GM23338 (cell line): ENCODE results near the gene MDM2. TPM values are rescaled to one million over a fixed set of nuclear protein-coding genes. Genes with fewer than 3 reads are reported as not detected.

ENCODE experiments used
- ATAC-seq: fragments of 200-7000 bp; cut with Tn5 transposase; 3 replicates; pipeline ENCODE4 v1.9.1; 2020
- DNase-seq: peaks from one replicate; pipeline ENCODE4 v3.0.0-alpha.2; 2015; ENCODE audit warnings: low spot score
- H2AFZ ChIP-seq: fragments of 200-600 bp; sonication (generic); 2 replicates; pipeline ENCODE4 v1.8.0; 2016; ENCODE audit warnings: antibody characterized with exemption, mild to moderate bottlenecking, moderate library complexity
- H3F3A ChIP-seq: fragments of 200-600 bp; sonication (generic); replicated peaks from 2 replicates; pipeline ENCODE4 v1.8.0; 2017; ENCODE audit warnings: antibody characterized with exemption, mixed run types, low read depth
- H3K27ac ChIP-seq: fragments of 200-600 bp; sonication (generic); 2 replicates; pipeline ENCODE4 v1.6.1; 2016; ENCODE audit warnings: low read depth
- H3K27me3 ChIP-seq: fragments of 200-600 bp; sonication (generic); 2 replicates; pipeline ENCODE4 v1.8.0; 2016; ENCODE audit warnings: mild to moderate bottlenecking, mixed run types, moderate library complexity; ENCODE audit not compliant: insufficient read depth
- H3K36me3 ChIP-seq: fragments of 200-600 bp; sonication (generic); 2 replicates; pipeline ENCODE4 v1.8.0; 2016; ENCODE audit warnings: mild to moderate bottlenecking; ENCODE audit not compliant: insufficient read depth
- H3K4me1 ChIP-seq: fragments of 200-600 bp; sonication (generic); 2 replicates; pipeline ENCODE4 v1.8.0; 2016; ENCODE audit warnings: mild to moderate bottlenecking, moderate library complexity; ENCODE audit not compliant: insufficient read depth
- H3K4me2 ChIP-seq: fragments of 200-600 bp; sonication (generic); 2 replicates; pipeline ENCODE4 v1.7.1; 2017; ENCODE audit warnings: mixed run types
- H3K4me3 ChIP-seq: fragments of 200-600 bp; sonication (generic); 2 replicates; pipeline ENCODE4 v1.6.1; 2016; ENCODE audit warnings: mixed run types
- H3K79me2 ChIP-seq: fragments of 200-600 bp; sonication (generic); replicated peaks from 2 replicates; pipeline ENCODE4 v1.8.0; 2017; ENCODE audit warnings: mild to moderate bottlenecking; ENCODE audit not compliant: insufficient read depth
- H3K9me2 ChIP-seq: fragments of 200-600 bp; sonication (generic); 2 replicates; pipeline ENCODE4 v1.8.0; 2017; ENCODE audit not compliant: insufficient read depth
- H4K20me1 ChIP-seq: fragments of 200-600 bp; sonication (generic); replicated peaks from 2 replicates; pipeline ENCODE4 v1.8.0; 2017; ENCODE audit warnings: mild to moderate bottlenecking; ENCODE audit not compliant: insufficient read depth
- H3K27ac Mint-ChIP-seq: 2 replicates; pipeline ENCODE4 v1.8.0; 2020; ENCODE audit warnings: inconsistent platforms, mild to moderate bottlenecking, moderate library complexity, mixed read lengths
- H3K27me3 Mint-ChIP-seq: 3 replicates; pipeline ENCODE4 v1.8.0; 2022; ENCODE audit warnings: low read depth, mild to moderate bottlenecking, moderate library complexity, mixed read lengths, inconsistent platforms; ENCODE audit not compliant: insufficient read depth, poor library complexity
- H3K36me3 Mint-ChIP-seq: 3 replicates; pipeline ENCODE4 v1.8.0; 2021; ENCODE audit warnings: low read depth, mild to moderate bottlenecking, inconsistent platforms, moderate library complexity, mixed read lengths
- H3K4me1 Mint-ChIP-seq: 3 replicates; pipeline ENCODE4 v1.8.0; 2020; ENCODE audit warnings: mild to moderate bottlenecking, inconsistent platforms, mixed read lengths
- H3K4me3 Mint-ChIP-seq: 3 replicates; pipeline ENCODE4 v1.8.0; 2021; ENCODE audit warnings: moderate library complexity, mild to moderate bottlenecking, inconsistent platforms, mixed read lengths
- H3K9me3 Mint-ChIP-seq: 3 replicates; pipeline ENCODE4 v1.8.0; 2020; ENCODE audit warnings: moderate library complexity, mild to moderate bottlenecking, inconsistent platforms, mixed read lengths
- CTCF ChIP-seq, 2 experiments: fragments of 200-600 bp in 1 of 2; sonication (generic) in 1 of 2; conservative IDR thresholded peaks; 2 replicates each; pipeline versions ENCODE4 v1.5.1 to v1.6.1; 2016 to 2017; ENCODE audit warnings: antibody characterized with exemption in 2 of 2, low read depth in 2 of 2, mild to moderate bottlenecking in 2 of 2, moderate library complexity in 1 of 2
- EZH2 ChIP-seq: fragments of 200-600 bp; sonication (generic); IDR thresholded peaks from one replicate; pipeline ENCODE4 v1.8.0; 2017; ENCODE audit warnings: antibody characterized with exemption, mild to moderate bottlenecking, low read depth; ENCODE audit not compliant: unreplicated experiment
- EZH2phosphoT487 ChIP-seq: fragments of 200-600 bp; sonication (generic); IDR thresholded peaks from one replicate; pipeline ENCODE4 v1.8.1; 2018; ENCODE audit warnings: antibody characterized with exemption; ENCODE audit not compliant: unreplicated experiment
- JUNB ChIP-seq: IDR thresholded peaks from one replicate; pipeline ENCODE4 v1.6.1; 2016; ENCODE audit warnings: antibody characterized with exemption; ENCODE audit not compliant: unreplicated experiment
- NANOG ChIP-seq: IDR thresholded peaks from 2 replicates; pipeline ENCODE4 v1.6.1; 2016; ENCODE audit warnings: antibody characterized with exemption, borderline replicate concordance
- POLR2AphosphoS5 ChIP-seq: IDR thresholded peaks from 2 replicates; pipeline ENCODE4 v1.6.1; 2016; ENCODE audit warnings: antibody characterized with exemption, low read depth
- STAT1 ChIP-seq: IDR thresholded peaks from one replicate; pipeline ENCODE4 v1.6.1; 2016; ENCODE audit warnings: antibody characterized with exemption; ENCODE audit not compliant: unreplicated experiment
- ZNF331 ChIP-seq: fragments of 250-450 bp; sonication (Bioruptor Pico); IDR thresholded peaks from 2 replicates; pipeline ENCODE4 v1.5.0; 2020; ENCODE audit warnings: low read depth, mild to moderate bottlenecking, moderate library complexity
- ZNF462 ChIP-seq: fragments of 250-450 bp; sonication (Bioruptor Pico); IDR thresholded peaks from 2 replicates; pipeline ENCODE4 v1.5.0; 2020; ENCODE audit warnings: mild to moderate bottlenecking, moderate library complexity
- polyA plus RNA-seq: library from polyadenylated mRNA; unstranded; fragments of >200 nt; fragmentation: Nextera tagmentation; extraction: Ambion mirVana; gene quantifications from 2 replicates; pipeline ENCODE4 v1.2.1, GENCODE V29; 2016
- total RNA-seq: library from RNA; depleted of rRNA; stranded (reverse); fragments of >200 nt; shearing (Covaris generic); gene quantifications from 2 replicates; pipeline ENCODE4 v1.2.3, GENCODE V29; 2014
- TF ChIP-seq, protein P1 (sequence below): IDR thresholded peaks from one replicate; pipeline ENCODE4 v1.6.1; 2018; ENCODE audit warnings: antibody characterized with exemption; ENCODE audit not compliant: unreplicated experiment

MDM2 gene
- total and polyA plus RNA-seq, 2 experiments from 2014 or later, result 105 to 136 TPM

DNA sequence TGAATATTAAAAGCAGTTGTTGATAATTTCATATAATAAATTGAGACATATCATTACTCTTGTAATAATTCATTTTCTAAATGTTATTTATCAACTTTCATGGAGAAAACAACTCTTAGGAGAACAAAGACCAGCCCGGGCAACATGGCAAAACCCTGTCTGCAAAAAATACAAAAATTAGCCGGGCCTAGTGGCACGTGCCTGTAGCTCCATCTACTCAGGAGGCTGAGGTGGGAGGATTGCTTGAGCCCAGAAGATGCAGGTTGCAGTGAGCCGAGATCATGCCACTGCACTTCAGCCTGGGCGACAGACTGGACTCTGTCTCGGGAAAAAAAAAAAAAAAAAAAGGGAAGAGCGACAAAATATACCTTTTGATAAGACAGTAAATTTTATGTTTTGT, 40.8 kb upstream of the MDM2 start:
- peaks cover 3% of the 10 kb centered on the region for H3K27me3 Mint-ChIP-seq
- Histone ChIP-seq H3K27me3 (no peaks in the 10 kb centered on the region), H3K27ac (no peak overlapping the region), H2AFZ (no peak overlapping the region), H3K4me3 (no peak overlapping the region), H4K20me1 (no peaks in the 10 kb centered on the region), H3K36me3 (peaks cover 6% of the 10 kb centered on the region; the same call in 1 of the 2 replicates), H3K79me2 (no peaks in the 10 kb centered on the region), H3K9me2 (no peaks in the 10 kb centered on the region), H3F3A (no peaks in the 10 kb centered on the region), H3K4me1 (no peaks in the 10 kb centered on the region), H3K4me2 (no peak overlapping the region)
- DNase-seq (no peak), ATAC-seq (no peak)
- no peak overlapping the region for H3K27ac Mint-ChIP-seq
- TF ChIP-seq ZNF331 (no peak), STAT1 (no peak), NANOG (no peak), EZH2phosphoT487 (no peak), ZNF462 (CRISPR knock-in tag) (no peak), POLR2AphosphoS5 (no peak), CTCF (conservative IDR thresholded peaks at IDR 0.05; ENCODE audit: low read depth in 2 of 2) (no peak), EZH2 (no peak), JUNB (no peak)
- TF ChIP-seq, protein P1, sequence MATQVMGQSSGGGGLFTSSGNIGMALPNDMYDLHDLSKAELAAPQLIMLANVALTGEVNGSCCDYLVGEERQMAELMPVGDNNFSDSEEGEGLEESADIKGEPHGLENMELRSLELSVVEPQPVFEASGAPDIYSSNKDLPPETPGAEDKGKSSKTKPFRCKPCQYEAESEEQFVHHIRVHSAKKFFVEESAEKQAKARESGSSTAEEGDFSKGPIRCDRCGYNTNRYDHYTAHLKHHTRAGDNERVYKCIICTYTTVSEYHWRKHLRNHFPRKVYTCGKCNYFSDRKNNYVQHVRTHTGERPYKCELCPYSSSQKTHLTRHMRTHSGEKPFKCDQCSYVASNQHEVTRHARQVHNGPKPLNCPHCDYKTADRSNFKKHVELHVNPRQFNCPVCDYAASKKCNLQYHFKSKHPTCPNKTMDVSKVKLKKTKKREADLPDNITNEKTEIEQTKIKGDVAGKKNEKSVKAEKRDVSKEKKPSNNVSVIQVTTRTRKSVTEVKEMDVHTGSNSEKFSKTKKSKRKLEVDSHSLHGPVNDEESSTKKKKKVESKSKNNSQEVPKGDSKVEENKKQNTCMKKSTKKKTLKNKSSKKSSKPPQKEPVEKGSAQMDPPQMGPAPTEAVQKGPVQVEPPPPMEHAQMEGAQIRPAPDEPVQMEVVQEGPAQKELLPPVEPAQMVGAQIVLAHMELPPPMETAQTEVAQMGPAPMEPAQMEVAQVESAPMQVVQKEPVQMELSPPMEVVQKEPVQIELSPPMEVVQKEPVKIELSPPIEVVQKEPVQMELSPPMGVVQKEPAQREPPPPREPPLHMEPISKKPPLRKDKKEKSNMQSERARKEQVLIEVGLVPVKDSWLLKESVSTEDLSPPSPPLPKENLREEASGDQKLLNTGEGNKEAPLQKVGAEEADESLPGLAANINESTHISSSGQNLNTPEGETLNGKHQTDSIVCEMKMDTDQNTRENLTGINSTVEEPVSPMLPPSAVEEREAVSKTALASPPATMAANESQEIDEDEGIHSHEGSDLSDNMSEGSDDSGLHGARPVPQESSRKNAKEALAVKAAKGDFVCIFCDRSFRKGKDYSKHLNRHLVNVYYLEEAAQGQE, result no peak
- peaks cover 21% of the 10 kb centered on the region for H3K36me3 Mint-ChIP-seq
- H3K4me1 Mint-ChIP-seq, result no peaks in the 10 kb centered on the region
- no peak overlapping the region for H3K4me3 Mint-ChIP-seq
- no peaks in the 10 kb centered on the region for H3K9me3 Mint-ChIP-seq
